Trophoblast cell (in vitro differentiated cells and primary cell): ENCODE measurements around the gene USH2A.
A peak's percentile ranks its signal among the peaks of the same experiment; 100 is the strongest.

Experiments used
- DNase-seq, 2 donors: peaks; one replicate each; pipeline ENCODE4 v3.0.0-alpha.2; 2016
- H2AFZ ChIP-seq: 2 replicates; pipeline ENCODE4 v1.6.1; 2013; ENCODE audit warnings: low read length, moderate library complexity, mild to moderate bottlenecking; ENCODE audit not compliant: insufficient read depth, poor library complexity
- H2AK5ac ChIP-seq: 2 replicates; pipeline ENCODE4 v1.6.1; 2013; ENCODE audit warnings: mild to moderate bottlenecking, low read length
- H2BK120ac ChIP-seq: 2 replicates; pipeline ENCODE4 v1.6.1; 2013; ENCODE audit warnings: low read length, mild to moderate bottlenecking, moderate library complexity; ENCODE audit not compliant: insufficient read depth, poor library complexity
- H2BK12ac ChIP-seq: 2 replicates; pipeline ENCODE4 v1.6.1; 2013; ENCODE audit warnings: mild to moderate bottlenecking, low read length, moderate library complexity
- H2BK5ac ChIP-seq: 2 replicates; pipeline ENCODE4 v1.6.1; 2013; ENCODE audit warnings: low read length, low read depth, moderate library complexity, mild to moderate bottlenecking; ENCODE audit not compliant: poor library complexity
- H3K14ac ChIP-seq: 2 replicates; pipeline ENCODE4 v1.6.1; 2013; ENCODE audit warnings: mild to moderate bottlenecking, low read length
- H3K18ac ChIP-seq: 2 replicates; pipeline ENCODE4 v1.6.1; 2013; ENCODE audit warnings: mild to moderate bottlenecking, low read length
- H3K23ac ChIP-seq: 2 replicates; pipeline ENCODE4 v1.6.1; 2013; ENCODE audit warnings: low read length
- H3K27ac ChIP-seq: 2 replicates; pipeline ENCODE4 v1.5.1; 2013; ENCODE audit warnings: low read depth, mild to moderate bottlenecking, inconsistent platforms, low read length, moderate library complexity
- H3K27me3 ChIP-seq: 2 replicates; pipeline ENCODE4 v1.6.1; 2013; ENCODE audit warnings: inconsistent platforms, mild to moderate bottlenecking, low read length, moderate library complexity; ENCODE audit not compliant: insufficient read depth
- H3K36me3 ChIP-seq, 2 experiments: 1 replicate in 1 of 2; 2 replicates in 1 of 2; pipeline ENCODE4 v1.6.1; 2013; ENCODE audit warnings: low read length in 2 of 2, mild to moderate bottlenecking in 2 of 2, moderate library complexity in 1 of 2; ENCODE audit not compliant: insufficient read depth in 2 of 2, control insufficient read depth in 1 of 2
- H3K4ac ChIP-seq: 2 replicates; pipeline ENCODE4 v1.6.1; 2013; ENCODE audit warnings: low read depth, mild to moderate bottlenecking, low read length, moderate library complexity
- H3K4me1 ChIP-seq, 2 experiments: 1 replicate in 1 of 2; 2 replicates in 1 of 2; pipeline ENCODE4 v1.6.1; 2013; ENCODE audit warnings: low read length in 2 of 2, mild to moderate bottlenecking in 2 of 2, moderate library complexity in 1 of 2; ENCODE audit not compliant: insufficient read depth in 2 of 2, control insufficient read depth in 1 of 2
- H3K4me2 ChIP-seq: 2 replicates; pipeline ENCODE4 v1.6.1; 2013; ENCODE audit warnings: inconsistent platforms, mild to moderate bottlenecking, low read length, moderate library complexity
- H3K4me3 ChIP-seq: 2 replicates; pipeline ENCODE4 v1.5.1; 2013; ENCODE audit warnings: mild to moderate bottlenecking, low read depth, low read length, inconsistent platforms
- H3K79me1 ChIP-seq: one replicate; pipeline ENCODE4 v1.6.1; 2013; ENCODE audit warnings: low read length
- H3K79me2 ChIP-seq: 2 replicates; pipeline ENCODE4 v1.6.1; 2013; ENCODE audit warnings: low read length, mild to moderate bottlenecking; ENCODE audit not compliant: control insufficient read depth, insufficient read depth, poor library complexity
- H3K9ac ChIP-seq: 2 replicates; pipeline ENCODE4 v1.6.1; 2013; ENCODE audit warnings: mild to moderate bottlenecking, low read length
- H3K9me3 ChIP-seq: 2 replicates; pipeline ENCODE4 v1.6.1; 2013; ENCODE audit warnings: low read depth, mild to moderate bottlenecking, control low read depth, inconsistent platforms, low read length; ENCODE audit not compliant: insufficient read depth
- H4K12ac ChIP-seq: 2 replicates; pipeline ENCODE4 v1.6.1; 2013; ENCODE audit warnings: low read depth, mild to moderate bottlenecking, low read length, moderate library complexity
- H4K8ac ChIP-seq: 2 replicates; pipeline ENCODE4 v1.6.1; 2013; ENCODE audit warnings: low read depth, mild to moderate bottlenecking, low read length, moderate library complexity
- H4K91ac ChIP-seq: one replicate; pipeline ENCODE4 v1.6.1; 2013; ENCODE audit warnings: low read depth, mild to moderate bottlenecking, low read length, moderate library complexity
- WGBS: extraction: QIAGEN DNeasy Blood & Tissue Kit; methylation state at CpG from one replicate; pipeline ENCODE4 v1.1.7; 2013; ENCODE audit warnings: missing lambda C conversion rate; ENCODE audit not compliant: insufficient read length, insufficient coverage; ENCODE audit errors: extremely low coverage; 5-methylcytosine and 5-hydroxymethylcytosine counted together

The USH2A gene

DNA sequence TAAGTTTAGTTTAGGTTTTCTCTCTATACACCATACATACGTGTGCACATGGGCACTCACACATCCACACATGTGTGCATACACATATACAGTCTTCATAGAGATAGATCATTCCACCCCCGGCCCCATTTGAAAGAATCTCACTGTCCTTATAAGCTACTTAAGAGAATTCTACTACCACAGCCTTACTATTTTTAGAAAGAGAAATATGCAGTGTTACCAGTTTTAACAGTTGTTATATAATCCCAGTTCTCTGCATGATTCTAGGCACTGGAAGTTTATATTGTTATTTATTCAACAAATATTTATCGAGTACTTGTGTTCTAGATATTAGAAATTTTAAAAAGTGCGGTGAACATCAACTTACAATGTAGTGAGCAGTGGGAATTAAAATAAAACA lies 814.6 kb downstream of the USH2A start:
- no CpG with 5 or more reads among the region's 4 CpGs for WGBS
- Histone ChIP-seq H2BK5ac (no peak overlapping the region), H3K27me3 (no peaks in the 10 kb centered on the region), H3K4me2 (no peak overlapping the region), H2BK12ac (no peak overlapping the region), H3K4me1 (no peaks in the 10 kb centered on the region), H4K12ac (no peak overlapping the region), H3K9ac (no peak overlapping the region), H3K18ac (no peak overlapping the region), H3K4ac (no peak overlapping the region), H2BK120ac (no peak overlapping the region), H3K23ac (no peak overlapping the region), H3K79me1 (no peaks in the 10 kb centered on the region), H3K14ac (no peak overlapping the region), H3K79me2 (no peaks in the 10 kb centered on the region), H3K36me3 (peaks cover 2% of the 10 kb centered on the region in 2 experiments), H2AK5ac (no peak overlapping the region), H4K8ac (no peak overlapping the region), H3K4me3 (no peak overlapping the region), H4K91ac (no peak overlapping the region), H3K27ac (no peak overlapping the region), H2AFZ (no peak overlapping the region), H3K9me3 (no peaks in the 10 kb centered on the region)
- peak in 1 of 2 donors; percentile 34 for DNase-seq

GRCh38 chr1:215607412-215607811 lies 815.8 kb downstream of the USH2A start:
- Histone ChIP-seq H3K9ac (no peak overlapping the region), H3K27me3 (no peaks in the 10 kb centered on the region), H2AK5ac (no peak overlapping the region)

DNA sequence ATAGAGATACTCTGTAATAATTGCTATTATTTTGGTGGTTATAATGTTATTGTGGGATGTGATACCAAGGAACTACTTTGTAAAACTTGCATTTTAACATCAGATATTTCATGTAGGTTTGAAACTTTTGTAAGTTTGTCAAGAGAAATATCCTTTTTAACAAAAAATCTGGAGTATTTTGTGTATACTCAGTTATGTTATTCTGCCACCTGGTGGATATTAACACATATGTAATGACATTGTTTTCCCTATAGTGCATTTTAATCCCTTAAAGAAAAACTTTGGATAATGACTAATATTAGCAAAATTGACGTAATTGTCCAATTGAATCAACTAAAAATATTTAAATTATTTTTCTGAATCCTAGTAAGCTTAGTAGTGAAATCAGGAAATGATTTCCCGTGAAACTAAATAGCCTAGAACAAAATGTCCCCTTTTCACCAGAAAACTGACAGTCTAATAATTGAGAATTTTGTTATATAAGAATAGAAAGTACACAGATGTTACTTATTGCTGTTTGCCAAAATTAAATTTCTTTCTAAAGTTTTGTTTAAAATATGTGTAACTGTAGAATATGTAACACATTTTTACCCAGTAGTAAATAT lies 816.6 kb downstream of the USH2A start:
- H3K79me2 ChIP-seq = no peaks in the 10 kb centered on the region
- H3K9ac ChIP-seq = no peak overlapping the region
- no peaks in the 10 kb centered on the region for H3K4me1 ChIP-seq
- no peak overlapping the region for H2BK5ac ChIP-seq
- H3K79me1 ChIP-seq = no peaks in the 10 kb centered on the region
- no peak overlapping the region for H2AK5ac ChIP-seq
- H3K9me3 ChIP-seq = no peaks in the 10 kb centered on the region
- H4K8ac ChIP-seq = no peak overlapping the region
- H3K4ac ChIP-seq = no peak overlapping the region
- no peak overlapping the region for H2BK120ac ChIP-seq
- no CpG with 5 or more reads among the region's 2 CpGs for WGBS
- H3K27me3 ChIP-seq = no peaks in the 10 kb centered on the region
- H4K91ac ChIP-seq = no peak overlapping the region
- H3K4me2 ChIP-seq = no peak overlapping the region
- H3K14ac ChIP-seq = no peak overlapping the region
- peak in 1 of 2 donors; percentile 53 for DNase-seq
- H3K36me3 ChIP-seq = no peaks in the 10 kb centered on the region
- H3K23ac ChIP-seq = no peak overlapping the region
- no peak overlapping the region for H3K18ac ChIP-seq
- H2AFZ ChIP-seq = no peak overlapping the region
- H4K12ac ChIP-seq = no peak overlapping the region
- H2BK12ac ChIP-seq = no peak overlapping the region
- H3K27ac ChIP-seq = no peak overlapping the region
- H3K4me3 ChIP-seq = no peak overlapping the region

More at GRCh38 chr1:215607412-215607811, 815.8 kb downstream of the USH2A start:
- Histone ChIP-seq H3K27ac (no peak overlapping the region), H3K79me2 (no peaks in the 10 kb centered on the region), H3K79me1 (no peaks in the 10 kb centered on the region), H3K23ac (no peak overlapping the region), H3K4ac (no peak overlapping the region), H3K18ac (no peak overlapping the region), H3K4me2 (no peak overlapping the region), H3K9me3 (no peaks in the 10 kb centered on the region), H2AFZ (no peak overlapping the region), H4K8ac (no peak overlapping the region), H2BK5ac (no peak overlapping the region), H3K36me3 (no peaks in the 10 kb centered on the region), H2BK120ac (no peak overlapping the region), H3K4me3 (no peak overlapping the region), H2BK12ac (no peak overlapping the region), H4K91ac (no peak overlapping the region), H4K12ac (no peak overlapping the region), H3K14ac (no peak overlapping the region), H3K4me1 (no peaks in the 10 kb centered on the region)
- no peak for DNase-seq
- no CpG with 5 or more reads among the region's 1 CpG for WGBS

GRCh38 chr1:215606036-215606435 lies 817.2 kb downstream of the USH2A start:
- WGBS = no CpG with 5 or more reads among the region's 3 CpGs
- Histone ChIP-seq H2BK5ac (no peak overlapping the region), H3K4ac (no peak overlapping the region), H3K4me3 (no peak overlapping the region), H3K4me1 (peaks cover 0 to 1% of the 10 kb centered on the region in 2 experiments), H3K27ac (no peak overlapping the region), H3K23ac (no peak overlapping the region), H4K91ac (no peak overlapping the region), H2AFZ (no peak overlapping the region), H3K18ac (no peak overlapping the region), H3K27me3 (no peaks in the 10 kb centered on the region), H2AK5ac (no peak overlapping the region), H4K12ac (no peak overlapping the region), H3K4me2 (no peak overlapping the region), H3K9ac (no peak overlapping the region), H4K8ac (no peak overlapping the region), H3K9me3 (no peaks in the 10 kb centered on the region), H3K79me1 (no peaks in the 10 kb centered on the region), H3K14ac (no peak overlapping the region), H3K79me2 (no peaks in the 10 kb centered on the region), H2BK12ac (no peak overlapping the region), H2BK120ac (no peak overlapping the region), H3K36me3 (no peaks in the 10 kb centered on the region)
- DNase-seq = peak in 1 of 2 donors; percentile 18
